ENCODE results near the gene RHCE. TPM values are rescaled to one million over a fixed set of nuclear protein-coding genes. Genes with fewer than 3 reads are reported as not detected.
"Not testable (repeated sequence)": the region's sequence is repeated elsewhere in the genome, so short reads cannot be mapped to it uniquely, and the experiment has no call there.

RHCE gene
- total RNA-seq, 2 experiments from 2014 or later = 0.17 TPM; not detected in 1

DNA sequence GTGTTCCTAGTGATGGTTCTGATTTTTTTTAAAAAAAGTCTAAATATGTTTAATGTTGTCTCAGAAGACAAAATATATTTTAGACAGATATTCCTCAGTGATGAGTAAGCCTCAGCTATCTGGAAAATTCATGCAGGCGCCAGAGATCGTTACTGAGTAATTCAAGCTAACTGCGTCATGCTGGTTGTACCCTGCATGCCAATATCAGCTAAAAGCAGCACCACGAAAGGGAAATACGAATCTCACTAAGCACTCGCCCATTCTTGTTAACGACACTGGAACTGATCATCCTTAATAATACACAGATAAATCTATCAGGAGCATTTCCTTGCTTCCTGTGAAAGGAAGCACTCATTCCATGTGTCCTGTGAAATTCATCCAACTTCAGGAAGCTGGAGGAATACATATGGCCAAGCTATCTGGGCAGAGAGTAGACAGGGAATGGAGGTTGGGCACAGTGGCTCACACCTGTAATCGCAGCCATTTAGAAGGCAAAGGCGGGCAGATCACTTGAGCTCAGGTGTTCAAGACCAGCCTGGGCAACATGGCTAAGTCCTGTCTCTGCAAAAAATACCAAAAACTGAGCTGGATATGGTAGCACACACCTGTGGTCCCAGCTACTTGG is 100.2 kb downstream of the RHCE start:
- H3K9me3 Mint-ChIP-seq; H3K27me3 Mint-ChIP-seq; POLR2A ChIA-PET; H3K4me1 Mint-ChIP-seq; H3K36me3 Mint-ChIP-seq (ENCODE audit: low read depth); H3K27ac Mint-ChIP-seq; DNase-seq; CTCF ChIA-PET; H3K4me3 Mint-ChIP-seq: not testable (repeated sequence)

DNA sequence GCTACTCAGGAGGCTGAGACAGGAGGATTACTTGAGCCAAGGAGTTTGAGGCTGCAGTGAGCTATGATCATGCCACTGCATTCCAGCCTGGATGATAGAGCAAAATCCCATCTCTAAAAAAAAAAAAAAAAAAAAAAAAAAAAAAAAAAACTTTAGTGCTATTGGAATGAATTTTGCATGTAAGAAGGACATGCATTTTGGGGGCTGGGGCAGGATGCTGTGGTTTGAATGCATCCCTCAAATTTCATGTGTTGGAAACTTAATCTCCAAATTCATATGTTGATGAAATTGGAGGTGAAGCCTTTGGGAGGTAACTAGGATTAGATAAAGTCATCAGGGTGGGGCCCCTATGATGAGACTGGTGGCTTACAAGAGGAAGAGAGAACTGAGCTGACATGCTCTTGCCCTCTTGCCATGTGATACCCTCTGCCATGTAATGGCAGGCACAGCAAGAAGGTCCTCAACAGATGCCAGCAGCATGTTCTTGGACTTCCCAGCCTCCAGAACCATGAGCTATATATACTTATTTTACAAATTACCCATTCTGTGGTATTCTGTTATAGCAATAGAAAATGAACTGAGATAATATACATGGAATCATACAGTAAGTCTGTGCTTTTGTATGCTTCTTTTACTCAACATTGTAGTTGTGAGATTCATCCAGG is 107.7 kb downstream of the RHCE start:
- H3K27ac Mint-ChIP-seq, DNase-seq, H3K4me1 Mint-ChIP-seq, H3K9me3 Mint-ChIP-seq, CTCF ChIA-PET, H3K4me3 Mint-ChIP-seq, H3K27me3 Mint-ChIP-seq: not testable (repeated sequence)
- POLR2A ChIA-PET = interaction anchor here (0.7 kb wide), 1 partner anchor 79 kb away, joined by 3 read pairs; no protein-coding TSS in a partner anchor
- H3K36me3 Mint-ChIP-seq (ENCODE audit: low read depth) = peaks cover 30% of the 10 kb centered on the region

Other genes with a start within 250 kb of the RHCE start
- gene SYF2, start 188.3 kb downstream of the RHCE start, total RNA-seq = 10 to 100 TPM; 46.5 to 53.0 TPM
- 100 to 1,000 TPM; 213 to 271 TPM for gene RSRP1, start 173.4 kb downstream of the RHCE start, total RNA-seq
- gene RHD, start 148.3 kb downstream of the RHCE start, total RNA-seq = not detected
- 100 to 1,000 TPM; 140 to 176 TPM for gene TMEM50A, start 82.5 kb downstream of the RHCE start, total RNA-seq
- 10 to 100 TPM; 18.8 to 24.9 TPM for gene MACO1, start 10.1 kb upstream of the RHCE start, total RNA-seq
- 10 to 100 TPM; 64.4 to 65.3 TPM for gene LDLRAP1, start 122.8 kb upstream of the RHCE start, total RNA-seq
- 10 to 100 TPM; 28.9 to 31.1 TPM for gene MAN1C1, start 196.0 kb upstream of the RHCE start, total RNA-seq